HepG2 (cell line): ENCODE measurements around the gene LRP2. TPM values are rescaled to one million over a fixed set of nuclear protein-coding genes. Genes with fewer than 3 reads are reported as not detected.

Experiments used
- ATAC-seq: fragments of 200-7000 bp; cut with Tn5 transposase; 3 replicates; pipeline ENCODE4 v1.9.1; 2020; ENCODE audit warnings: mild to moderate bottlenecking, moderate library complexity
- BruUV-seq: library from RNA; stranded (reverse); fragments of 400-500 nt; replicated peaks from 2 replicates; lab custom pipeline; 2021; lab: Mats Ljungman, UMichigan
- CTCF ChIA-PET: fragments of 300-600 bp; formaldehyde crosslinking; extraction: SDS; loops from one replicate; lab custom pipeline; 2021; ENCODE audit warnings: low total read pairs, inconsistent platforms, low intra/inter-chr PET ratio; lab: Yijun Ruan, JAX
- POLR2A ChIA-PET: fragments of 350-600 bp; sonication (Branson Sonifier 250); formaldehyde crosslinking; loops from one replicate; lab custom pipeline; 2020; ENCODE audit warnings: antibody characterized with exemption, inconsistent platforms; lab: Yijun Ruan, JAX
- DNase-seq: peaks from one replicate; pipeline ENCODE4 v3.0.0-alpha.2; 2015; ENCODE audit warnings: low spot score
- FAIRE-seq: peaks from 3 replicates; lab custom pipeline; 2011; peaks lifted over from hg19 to GRCh38; lab: Jason Lieb, UNC
- H2AFZ ChIP-seq: one replicate; pipeline ENCODE4 v1.6.1; 2011; ENCODE audit warnings: low read length, inconsistent platforms
- H3K27ac ChIP-seq: fragments of 300-600 bp; 3 replicates; pipeline ENCODE4 v1.8.0; 2011; ENCODE audit warnings: mixed run types, mild to moderate bottlenecking, mixed read lengths, low read length, inconsistent platforms; ENCODE audit not compliant: insufficient read depth; ENCODE audit errors: extremely low read length
- H3K27me3 ChIP-seq, 2 experiments: fragments of 200-600 bp in 1 of 2; 2 replicates in 1 of 2; 3 replicates in 1 of 2; pipeline versions ENCODE4 v1.6.0 to v1.8.0; 2011; ENCODE audit warnings: low read length in 2 of 2, mild to moderate bottlenecking in 2 of 2, moderate library complexity in 2 of 2, inconsistent platforms in 1 of 2; ENCODE audit not compliant: insufficient read depth in 2 of 2, control insufficient read depth in 1 of 2
- H3K36me3 ChIP-seq, 2 experiments: fragments of 200-600 bp in 1 of 2; replicated peaks in 1 of 2; 2 replicates in 1 of 2; 3 replicates in 1 of 2; pipeline versions ENCODE4 v1.5.1 to v1.8.0; 2011; ENCODE audit warnings: low read length in 2 of 2, inconsistent platforms in 1 of 2; ENCODE audit not compliant: insufficient read depth in 2 of 2, control insufficient read depth in 1 of 2
- H3K4me1 ChIP-seq: 2 replicates; pipeline ENCODE4 v1.5.1; 2012; ENCODE audit warnings: low read length, inconsistent platforms; ENCODE audit not compliant: insufficient read depth
- H3K4me2 ChIP-seq: 2 replicates; pipeline ENCODE4 v1.6.0; 2011; ENCODE audit warnings: low read depth, low read length, inconsistent platforms
- H3K4me3 ChIP-seq, 3 experiments: fragments of 200-600 bp in 1 of 3; sonication (generic), shearing (Covaris generic) in 1 of 3; replicated peaks in 1 of 3; 2 replicates each; pipeline ENCODE4 v1.5.1; 2011 to 2016; ENCODE audit warnings: low read length in 3 of 3, inconsistent platforms in 2 of 3, low read depth in 2 of 3, mild to moderate bottlenecking in 2 of 3, control low read depth in 1 of 3, mixed read lengths in 1 of 3; ENCODE audit not compliant: insufficient read depth in 1 of 3
- H3K79me2 ChIP-seq: one replicate; pipeline ENCODE4 v1.6.1; 2011; ENCODE audit warnings: low read length, inconsistent platforms; ENCODE audit not compliant: insufficient read depth
- H3K9ac ChIP-seq: 2 replicates; pipeline ENCODE4 v1.6.0; 2011; ENCODE audit warnings: mild to moderate bottlenecking, low read depth, low read length, inconsistent platforms; ENCODE audit not compliant: insufficient read depth
- H3K9me3 ChIP-seq: 2 replicates; pipeline ENCODE4 v1.5.1; 2012; ENCODE audit warnings: mild to moderate bottlenecking, low read length
- H4K20me1 ChIP-seq: 2 replicates; pipeline ENCODE4 v1.6.0; 2011; ENCODE audit warnings: inconsistent platforms, mild to moderate bottlenecking, low read length, moderate library complexity; ENCODE audit not compliant: insufficient read depth
- ARID4A ChIP-seq: sonication (generic); formaldehyde crosslinking; IDR thresholded peaks from 2 replicates; pipeline ENCODE4 v1.5.0; 2020; ENCODE audit warnings: mild to moderate bottlenecking, missing genetic modification reagents, borderline replicate concordance
- FOXC1 ChIP-seq: sonication (generic); formaldehyde crosslinking; IDR thresholded peaks from 2 replicates; pipeline ENCODE4 v1.8.0; 2022; ENCODE audit warnings: mild to moderate bottlenecking, missing genetic modification reagents, borderline replicate concordance
- NFYC ChIP-seq: IDR thresholded peaks from 2 replicates; pipeline ENCODE4 v1.6.1; 2016; ENCODE audit warnings: missing genetic modification reagents, missing compliant biosample characterization
- NR2C2 ChIP-seq: sonication (generic); formaldehyde crosslinking; IDR thresholded peaks from 2 replicates; pipeline ENCODE4 v1.4.0; 2020; ENCODE audit warnings: missing genetic modification reagents, mild to moderate bottlenecking, moderate library complexity, borderline replicate concordance
- SIX1 ChIP-seq: sonication (generic); formaldehyde crosslinking; IDR thresholded peaks from 2 replicates; pipeline ENCODE4 v1.4.0; 2020; ENCODE audit warnings: missing genetic modification reagents, borderline replicate concordance
- TBX2 ChIP-seq: sonication (generic); formaldehyde crosslinking; IDR thresholded peaks from 2 replicates; pipeline ENCODE4 v1.5.0; 2020; ENCODE audit warnings: missing genetic modification reagents, mild to moderate bottlenecking, borderline replicate concordance
- TEAD3 ChIP-seq: optimal IDR thresholded peaks from 2 replicates; pipeline ENCODE3; 2016; ENCODE audit warnings: borderline replicate concordance
- ZBTB38 ChIP-seq: sonication (generic); formaldehyde crosslinking; IDR thresholded peaks from 2 replicates; pipeline ENCODE4 v1.5.1; 2020; ENCODE audit warnings: mild to moderate bottlenecking, missing genetic modification reagents
- ZNF205 ChIP-seq: IDR thresholded peaks from 2 replicates; pipeline ENCODE4 v1.6.1; 2018; ENCODE audit warnings: missing biosample characterization, missing genetic modification reagents
- ZNF224 ChIP-seq: sonication (generic); formaldehyde crosslinking; IDR thresholded peaks from 2 replicates; pipeline ENCODE4 v1.5.0; 2020; ENCODE audit warnings: mild to moderate bottlenecking, missing genetic modification reagents
- ZNF256 ChIP-seq: sonication (generic); formaldehyde crosslinking; conservative IDR thresholded peaks from 2 replicates; pipeline ENCODE4 v1.4.0; 2020; ENCODE audit warnings: missing genetic modification reagents
- ZNF883 ChIP-seq: sonication (generic); formaldehyde crosslinking; IDR thresholded peaks from 2 replicates; pipeline ENCODE4 v1.5.1; 2020; ENCODE audit warnings: mild to moderate bottlenecking, missing genetic modification reagents; ENCODE audit errors: not compliant biosample characterization
- WGBS: methylation state at CpG from one replicate; pipeline ENCODE4 v1.1.6; 2017; ENCODE audit warnings: low lambda C conversion rate; 5-methylcytosine and 5-hydroxymethylcytosine counted together
- in situ Hi-C: cut with HindIII; loops from 2 replicates; pipeline ENCODE4 v1.10.0; 2017; ENCODE audit warnings: low pct_unique_long_range_greater_than_20kb; ENCODE audit not compliant: extremely low pct_ligation_motif_present
- intact Hi-C: fragments of 100-400 bp; cut with micrococcal nuclease; formaldehyde crosslinking; loops from one replicate; pipeline ENCODE4 v1.10.0; 2022; ENCODE audit not compliant: unreplicated experiment
- polyA plus RNA-seq, 8 experiments: library from polyadenylated mRNA; depleted of rRNA in 3 of 8; stranded (reverse) in 7 of 8; unstranded in 1 of 8; fragments of >200 nt; fragmentation: Illumina TruSeq in 4 of 8; extraction: Trizol in 4 of 8; gene quantifications; 2 replicates each; pipeline versions ENCODE4 v1.2.1 to v1.2.3, GENCODE V29; 2011 to 2016; ENCODE audit warnings: low read depth in 4 of 8, missing spikeins in 1 of 8, mixed read lengths in 1 of 8; ENCODE audit not compliant: insufficient read depth in 1 of 8
- total RNA-seq, 5 experiments: library from RNA; depleted of rRNA; stranded (reverse); fragments of >200 nt; fragmentation: Illumina TruSeq; extraction: Trizol; gene quantifications; 2 replicates each; pipeline ENCODE4 v1.2.3, GENCODE V29; 2016; ENCODE audit warnings: low read depth in 1 of 5
- TF ChIP-seq, protein P1 (sequence below): sonication (generic); formaldehyde crosslinking; conservative IDR thresholded peaks from 2 replicates; pipeline ENCODE4 v1.4.0; 2020; ENCODE audit warnings: missing genetic modification reagents
- TF ChIP-seq, protein P2 (sequence below): sonication (generic); formaldehyde crosslinking; IDR thresholded peaks from 2 replicates; pipeline ENCODE4 v1.9.0; 2021; ENCODE audit warnings: missing genetic modification reagents, mild to moderate bottlenecking, borderline replicate concordance
- TF ChIP-seq, protein P3 (sequence below): sonication (generic); formaldehyde crosslinking; IDR thresholded peaks from 2 replicates; pipeline ENCODE4 v1.4.0; 2020; ENCODE audit warnings: missing genetic modification reagents

The LRP2 gene
- total and polyA plus RNA-seq, 2 of the 13 experiments (the other 11 are each of a cell fraction or from before 2014, with no cell fraction given): 0.03 to 0.15 TPM

GRCh38 chr2:169093535-169093934 is 268.8 kb downstream of the LRP2 start:
- BruUV-seq: no TSS peak
- POLR2A ChIA-PET: no interaction called here
- TF ChIP-seq, protein P1, sequence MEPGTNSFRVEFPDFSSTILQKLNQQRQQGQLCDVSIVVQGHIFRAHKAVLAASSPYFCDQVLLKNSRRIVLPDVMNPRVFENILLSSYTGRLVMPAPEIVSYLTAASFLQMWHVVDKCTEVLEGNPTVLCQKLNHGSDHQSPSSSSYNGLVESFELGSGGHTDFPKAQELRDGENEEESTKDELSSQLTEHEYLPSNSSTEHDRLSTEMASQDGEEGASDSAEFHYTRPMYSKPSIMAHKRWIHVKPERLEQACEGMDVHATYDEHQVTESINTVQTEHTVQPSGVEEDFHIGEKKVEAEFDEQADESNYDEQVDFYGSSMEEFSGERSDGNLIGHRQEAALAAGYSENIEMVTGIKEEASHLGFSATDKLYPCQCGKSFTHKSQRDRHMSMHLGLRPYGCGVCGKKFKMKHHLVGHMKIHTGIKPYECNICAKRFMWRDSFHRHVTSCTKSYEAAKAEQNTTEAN (CRISPR knock-in tag): no peak
- TF ChIP-seq ZNF256 (no peak), TBX2 (no peak), ZNF205 (CRISPR knock-in tag) (no peak), FOXC1 (CRISPR knock-in tag) (no peak), NFYC (CRISPR knock-in tag) (no peak), ZNF224 (CRISPR knock-in tag) (no peak), ZBTB38 (CRISPR knock-in tag) (no peak), ARID4A (CRISPR knock-in tag) (no peak), NR2C2 (no peak), SIX1 (CRISPR knock-in tag) (no peak), ZNF883 (CRISPR knock-in tag) (no peak), TEAD3 (CRISPR knock-in tag) (no peak)
- TF ChIP-seq, protein P2, sequence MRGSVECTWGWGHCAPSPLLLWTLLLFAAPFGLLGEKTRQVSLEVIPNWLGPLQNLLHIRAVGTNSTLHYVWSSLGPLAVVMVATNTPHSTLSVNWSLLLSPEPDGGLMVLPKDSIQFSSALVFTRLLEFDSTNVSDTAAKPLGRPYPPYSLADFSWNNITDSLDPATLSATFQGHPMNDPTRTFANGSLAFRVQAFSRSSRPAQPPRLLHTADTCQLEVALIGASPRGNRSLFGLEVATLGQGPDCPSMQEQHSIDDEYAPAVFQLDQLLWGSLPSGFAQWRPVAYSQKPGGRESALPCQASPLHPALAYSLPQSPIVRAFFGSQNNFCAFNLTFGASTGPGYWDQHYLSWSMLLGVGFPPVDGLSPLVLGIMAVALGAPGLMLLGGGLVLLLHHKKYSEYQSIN (CRISPR knock-in tag): no peak
- TF ChIP-seq, protein P3, sequence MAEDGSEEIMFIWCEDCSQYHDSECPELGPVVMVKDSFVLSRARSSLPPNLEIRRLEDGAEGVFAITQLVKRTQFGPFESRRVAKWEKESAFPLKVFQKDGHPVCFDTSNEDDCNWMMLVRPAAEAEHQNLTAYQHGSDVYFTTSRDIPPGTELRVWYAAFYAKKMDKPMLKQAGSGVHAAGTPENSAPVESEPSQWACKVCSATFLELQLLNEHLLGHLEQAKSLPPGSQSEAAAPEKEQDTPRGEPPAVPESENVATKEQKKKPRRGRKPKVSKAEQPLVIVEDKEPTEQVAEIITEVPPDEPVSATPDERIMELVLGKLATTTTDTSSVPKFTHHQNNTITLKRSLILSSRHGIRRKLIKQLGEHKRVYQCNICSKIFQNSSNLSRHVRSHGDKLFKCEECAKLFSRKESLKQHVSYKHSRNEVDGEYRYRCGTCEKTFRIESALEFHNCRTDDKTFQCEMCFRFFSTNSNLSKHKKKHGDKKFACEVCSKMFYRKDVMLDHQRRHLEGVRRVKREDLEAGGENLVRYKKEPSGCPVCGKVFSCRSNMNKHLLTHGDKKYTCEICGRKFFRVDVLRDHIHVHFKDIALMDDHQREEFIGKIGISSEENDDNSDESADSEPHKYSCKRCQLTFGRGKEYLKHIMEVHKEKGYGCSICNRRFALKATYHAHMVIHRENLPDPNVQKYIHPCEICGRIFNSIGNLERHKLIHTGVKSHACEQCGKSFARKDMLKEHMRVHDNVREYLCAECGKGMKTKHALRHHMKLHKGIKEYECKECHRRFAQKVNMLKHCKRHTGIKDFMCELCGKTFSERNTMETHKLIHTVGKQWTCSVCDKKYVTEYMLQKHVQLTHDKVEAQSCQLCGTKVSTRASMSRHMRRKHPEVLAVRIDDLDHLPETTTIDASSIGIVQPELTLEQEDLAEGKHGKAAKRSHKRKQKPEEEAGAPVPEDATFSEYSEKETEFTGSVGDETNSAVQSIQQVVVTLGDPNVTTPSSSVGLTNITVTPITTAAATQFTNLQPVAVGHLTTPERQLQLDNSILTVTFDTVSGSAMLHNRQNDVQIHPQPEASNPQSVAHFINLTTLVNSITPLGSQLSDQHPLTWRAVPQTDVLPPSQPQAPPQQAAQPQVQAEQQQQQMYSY: no peak

More at GRCh38 chr2:169093535-169093934, 268.8 kb downstream of the LRP2 start:
- WGBS: 14% methylated on average over 2 of the region's 2 CpGs
- Histone ChIP-seq H3K27ac (no peak overlapping the region), H3K27me3 (peaks cover 0 to 6% of the 10 kb centered on the region in 2 experiments; a peak in 1 of 5 replicates), H2AFZ (no peak overlapping the region), H3K4me3 (no peak overlapping the region), H3K9ac (no peak overlapping the region), H3K9me3 (no peaks in the 10 kb centered on the region), H4K20me1 (no peaks in the 10 kb centered on the region), H3K36me3 (no peaks in the 10 kb centered on the region), H3K4me1 (no peaks in the 10 kb centered on the region), H3K4me2 (no peak overlapping the region), H3K79me2 (no peaks in the 10 kb centered on the region)
- DNase-seq (no peak), ATAC-seq (no peak), FAIRE-seq (no peak)
- intact Hi-C loops (no loop called here), in situ Hi-C loops (no loop called here)
- CTCF ChIA-PET: no interaction called here
